Lower lobe of right lung (tissue), 2 donors: ENCODE results near the gene ADH1B. TPM values are rescaled to one million over a fixed set of nuclear protein-coding genes. Genes with fewer than 3 reads are reported as not detected.
"Not testable (repeated sequence)": the region's sequence is repeated elsewhere in the genome, so short reads cannot be mapped to it uniquely, and the experiment has no call there.

ENCODE experiments used
- ATAC-seq, 2 donors: fragments of 200-7000 bp; cut with Tn5 transposase; one replicate each; pipeline ENCODE4 v1.9.1; 2020 to 2022; ENCODE audit warnings: mild to moderate bottlenecking in 2 of 2, moderate library complexity in 2 of 2
- DNase-seq: peaks from one replicate; pipeline ENCODE4 v3.0.0-alpha.2; 2020
- H3K27ac ChIP-seq: fragments of 200-600 bp; one replicate; pipeline ENCODE4 v1.8.0; 2022
- H3K27me3 ChIP-seq: fragments of 200-600 bp; one replicate; pipeline ENCODE4 v1.8.0; 2022; ENCODE audit warnings: low read depth
- H3K36me3 ChIP-seq: fragments of 200-600 bp; one replicate; pipeline ENCODE4 v1.8.0; 2022; ENCODE audit warnings: mild to moderate bottlenecking
- H3K4me1 ChIP-seq: fragments of 200-600 bp; one replicate; pipeline ENCODE4 v1.8.0; 2022
- H3K4me3 ChIP-seq: fragments of 200-600 bp; one replicate; pipeline ENCODE4 v1.8.0; 2022; ENCODE audit warnings: mild to moderate bottlenecking
- H3K9me3 ChIP-seq: fragments of 200-600 bp; one replicate; pipeline ENCODE4 v1.8.0; 2022
- CTCF ChIP-seq: fragments of 200-600 bp; IDR thresholded peaks from one replicate; pipeline ENCODE4 v1.8.0; 2022; ENCODE audit warnings: antibody characterized with exemption, mild to moderate bottlenecking
- intact Hi-C: fragments of 100-400 bp; cut with DNase I; formaldehyde crosslinking; loops from one replicate; pipeline ENCODE4 v1.11.0; 2022
- long read RNA-seq: library from polyadenylated mRNA; unstranded; transcript quantifications from one replicate; pipeline ENCODE4 v2.0.0, GENCODE V29; 2021
- total RNA-seq: library from RNA; stranded (reverse); fragmentation: NEBNext Ultra II Directional; extraction: Animal tissue kit (Norgen Biotek cat#: 25700); gene quantifications from one replicate; pipeline ENCODE4 v1.2.1, GENCODE V29; 2021
- donor health status: DM: no; HTN: yes; CAD: no; lungs with severe emphysema.

ADH1B gene
- total RNA-seq = 644 TPM
- long read RNA-seq, full-length matches to known transcripts = 687 of 808 reads
- long read RNA-seq, partial matches to known transcripts = 75 of 808 reads
- long read RNA-seq, other reads (novel, unspliced or antisense) = 46 of 808 reads

- Histone ChIP-seq H3K27ac (peak within 1 kb of the TSS; percentile 65), H3K4me3 (peak within 1 kb of the TSS; percentile 51), H3K27me3 (no peaks in the 10 kb centered on the region), H3K9me3 (no peaks in the 10 kb centered on the region), H3K36me3 (peaks cover 12% of the 10 kb centered on the region), H3K4me1 (peaks cover 14% of the 10 kb centered on the region)
- TF ChIP-seq CTCF = no peak
- no peak for DNase-seq
- no peak for ATAC-seq
- intact Hi-C loops = no loop called here
Measured at GRCh38 chr4:99321241-99322191, at the start of gene ADH1B. TSS of gene ADH1B (minus strand) at chr4:99321401. CDS start at chr4:99321331, 70 bp downstream.

GRCh38 chr4:99367817-99368216 is 46.6 kb upstream of the ADH1B start:
- intact Hi-C loops, ATAC-seq, H3K36me3 ChIP-seq, H3K27me3 ChIP-seq, H3K4me3 ChIP-seq, DNase-seq, H3K4me1 ChIP-seq, H3K27ac ChIP-seq, H3K9me3 ChIP-seq: not testable (repeated sequence)

GRCh38 chr4:99366491-99366890 is 45.3 kb upstream of the ADH1B start:
- no peaks in the 10 kb centered on the region for H3K27me3 ChIP-seq
- H3K36me3 ChIP-seq = no peaks in the 10 kb centered on the region
- TF ChIP-seq CTCF = no peak
- ATAC-seq (no peak), DNase-seq (no peak)
- intact Hi-C loops = no loop called here
- no peak overlapping the region for H3K4me3 ChIP-seq
- H3K4me1 ChIP-seq = no peaks in the 10 kb centered on the region
- peaks cover 3% of the 10 kb centered on the region for H3K9me3 ChIP-seq
- no peak overlapping the region for H3K27ac ChIP-seq

GRCh38 chr4:99362768-99363167 is 41.6 kb upstream of the ADH1B start:
- Histone ChIP-seq H3K27me3 (no peaks in the 10 kb centered on the region), H3K4me3 (no peak overlapping the region), H3K4me1 (no peaks in the 10 kb centered on the region), H3K36me3 (no peaks in the 10 kb centered on the region), H3K9me3 (peaks cover 3% of the 10 kb centered on the region), H3K27ac (no peak overlapping the region)
- intact Hi-C loops = no loop called here
- DNase-seq (no peak), ATAC-seq (no peak)
- TF ChIP-seq CTCF = no peak

GRCh38 chr4:99361899-99362275 is 40.7 kb upstream of the ADH1B start:
- Histone ChIP-seq H3K9me3 (peaks cover 3% of the 10 kb centered on the region), H3K27ac (no peak overlapping the region), H3K4me1 (no peaks in the 10 kb centered on the region), H3K36me3 (no peaks in the 10 kb centered on the region), H3K27me3 (no peaks in the 10 kb centered on the region), H3K4me3 (no peak overlapping the region)
- TF ChIP-seq CTCF = no peak
- ATAC-seq (no peak), DNase-seq (no peak)
- intact Hi-C loops = no loop called here
